Memory B cell (primary cell): Measurements from ENCODE around the gene RALBP1.

ENCODE experiments used
- ATAC-seq: fragments of 150-1000 bp; cut with Tn5 transposase; 2 replicates; pipeline ENCODE4 v1.10.0; 2021; ENCODE audit warnings: low read depth, mild to moderate bottlenecking, moderate library complexity
- DNase-seq, 2 donors: peaks; one replicate each; pipeline ENCODE4 v3.0.0; 2022; ENCODE audit warnings: low spot score in 2 of 2
- H3K27ac Mint-ChIP-seq: one replicate; pipeline ENCODE4 v1.8.0; 2022; ENCODE audit warnings: mild to moderate bottlenecking, moderate library complexity, mixed read lengths
- H3K27me3 Mint-ChIP-seq: one replicate; pipeline ENCODE4 v1.8.0; 2022; ENCODE audit warnings: mixed read lengths
- H3K36me3 Mint-ChIP-seq: one replicate; pipeline ENCODE4 v1.8.0; 2022; ENCODE audit warnings: mild to moderate bottlenecking, mixed read lengths
- H3K4me1 Mint-ChIP-seq: one replicate; pipeline ENCODE4 v1.8.0; 2022; ENCODE audit warnings: mixed read lengths
- H3K4me3 Mint-ChIP-seq: one replicate; pipeline ENCODE4 v1.8.0; 2022; ENCODE audit warnings: mild to moderate bottlenecking, moderate library complexity, mixed read lengths
- H3K9me3 Mint-ChIP-seq: one replicate; pipeline ENCODE4 v1.8.0; 2022; ENCODE audit warnings: mixed read lengths

Gene RALBP1

DNA sequence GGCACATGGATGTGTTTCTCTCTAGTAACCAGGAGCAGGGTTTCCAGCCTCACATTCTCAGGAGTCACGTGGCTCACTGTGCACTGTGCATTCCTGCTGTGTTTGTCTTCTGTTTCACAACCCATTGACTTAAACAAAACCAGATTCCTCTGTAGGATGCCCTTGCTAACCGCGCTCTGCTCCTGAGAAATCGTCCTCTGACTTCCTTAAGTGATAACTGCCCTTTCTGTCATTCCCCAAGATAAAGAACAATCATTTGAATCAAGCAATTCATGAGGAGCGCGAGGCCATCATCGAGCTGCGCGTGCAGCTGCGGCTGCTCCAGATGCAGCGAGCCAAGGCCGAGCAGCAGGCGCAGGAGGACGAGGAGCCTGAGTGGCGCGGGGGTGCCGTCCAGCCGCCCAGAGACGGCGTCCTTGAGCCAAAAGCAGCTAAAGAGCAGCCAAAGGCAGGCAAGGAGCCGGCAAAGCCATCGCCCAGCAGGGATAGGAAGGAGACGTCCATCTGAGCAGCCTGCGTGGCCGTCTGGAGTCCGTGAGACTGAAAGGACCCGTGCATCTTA is 60.2 kb downstream of the RALBP1 start:
- no peak for DNase-seq
- no peak for ATAC-seq
- H3K9me3 Mint-ChIP-seq: no peaks in the 10 kb centered on the region
- peaks cover 25% of the 10 kb centered on the region for H3K36me3 Mint-ChIP-seq
- no peaks in the 10 kb centered on the region for H3K27me3 Mint-ChIP-seq
- no peak overlapping the region for H3K4me3 Mint-ChIP-seq
- no peaks in the 10 kb centered on the region for H3K4me1 Mint-ChIP-seq
- no peak overlapping the region for H3K27ac Mint-ChIP-seq

GRCh38 chr18:9536354-9537152 is 61.2 kb downstream of the RALBP1 start:
- DNase-seq (no peak), ATAC-seq (no peak)
- H3K9me3 Mint-ChIP-seq: no peaks in the 10 kb centered on the region
- H3K4me1 Mint-ChIP-seq: no peaks in the 10 kb centered on the region
- H3K27me3 Mint-ChIP-seq: no peaks in the 10 kb centered on the region
- H3K4me3 Mint-ChIP-seq: no peak overlapping the region
- H3K27ac Mint-ChIP-seq: no peak overlapping the region
- H3K36me3 Mint-ChIP-seq: peaks cover 23% of the 10 kb centered on the region

- ATAC-seq: no peak
Measured at GRCh38 chr18:9537677-9538076, 62.4 kb downstream of the RALBP1 start.

DNA sequence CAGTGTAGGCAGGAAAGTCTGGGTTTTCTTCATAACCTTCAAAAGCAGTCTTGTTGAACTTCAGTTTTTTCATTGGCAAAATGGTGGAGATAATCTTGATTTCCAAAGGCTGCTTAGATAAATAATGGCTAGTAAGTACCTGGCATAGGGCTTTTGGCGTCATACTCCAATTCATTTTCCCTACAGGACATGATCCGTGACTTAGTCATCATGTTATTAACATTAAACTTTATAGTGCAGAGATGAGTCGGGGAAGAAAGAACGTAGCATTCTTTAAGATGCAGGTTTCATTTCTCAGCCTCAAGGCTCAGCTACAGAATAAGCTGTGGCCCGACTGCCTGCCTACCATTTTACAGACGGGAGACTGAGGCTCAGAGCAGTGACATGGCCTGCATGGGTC is 64.0 kb downstream of the RALBP1 start:
- ATAC-seq (no peak), DNase-seq (no peak)
- no peaks in the 10 kb centered on the region for H3K27me3 Mint-ChIP-seq
- peaks cover 14% of the 10 kb centered on the region for H3K36me3 Mint-ChIP-seq
- H3K4me1 Mint-ChIP-seq: peaks cover 3% of the 10 kb centered on the region
- H3K9me3 Mint-ChIP-seq: no peaks in the 10 kb centered on the region
- no peak overlapping the region for H3K4me3 Mint-ChIP-seq
- H3K27ac Mint-ChIP-seq: no peak overlapping the region

More at GRCh38 chr18:9537677-9538076, 62.4 kb downstream of the RALBP1 start:
- Mint-ChIP-seq H3K4me3 (no peak overlapping the region), H3K27ac (no peak overlapping the region), H3K36me3 (peaks cover 21% of the 10 kb centered on the region), H3K4me1 (no peaks in the 10 kb centered on the region), H3K9me3 (no peaks in the 10 kb centered on the region), H3K27me3 (no peaks in the 10 kb centered on the region)
- no peak for DNase-seq

- Mint-ChIP-seq H3K27me3 (no peaks in the 10 kb centered on the region), H3K27ac (no peak overlapping the region), H3K4me3 (no peak overlapping the region), H3K36me3 (peaks cover 14% of the 10 kb centered on the region), H3K9me3 (no peaks in the 10 kb centered on the region), H3K4me1 (peaks cover 3% of the 10 kb centered on the region)
- DNase-seq (no peak), ATAC-seq (no peak)
Measured at GRCh38 chr18:9539938-9540337, 64.6 kb downstream of the RALBP1 start.

- Mint-ChIP-seq H3K27me3 (no peaks in the 10 kb centered on the region), H3K27ac (peak overlapping the region; percentile 66), H3K9me3 (no peaks in the 10 kb centered on the region), H3K4me1 (peaks cover 3% of the 10 kb centered on the region), H3K4me3 (no peak overlapping the region), H3K36me3 (peaks cover 16% of the 10 kb centered on the region)
- DNase-seq (no peak), ATAC-seq (no peak)
Measured at GRCh38 chr18:9542924-9543323, 67.6 kb downstream of the RALBP1 start.

DNA sequence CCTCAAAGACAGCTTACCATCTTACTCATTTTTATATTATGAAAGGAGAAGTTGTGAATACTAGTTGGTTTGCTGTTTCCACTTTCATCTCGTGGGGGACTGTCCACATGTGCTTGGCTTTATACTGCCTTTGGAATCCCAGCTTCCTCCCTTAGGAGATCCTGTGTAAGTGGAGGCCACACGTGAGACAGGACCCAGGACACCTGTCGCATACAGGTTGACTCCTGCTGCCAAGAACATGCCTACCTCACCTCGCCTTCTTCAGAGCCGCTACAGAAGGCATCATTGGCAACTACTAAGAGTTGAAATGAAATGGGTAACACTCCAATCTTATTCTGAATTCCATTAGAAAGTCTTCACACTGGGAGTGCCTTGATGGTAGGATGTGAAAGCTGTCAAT is 69.7 kb downstream of the RALBP1 start:
- peaks cover 26% of the 10 kb centered on the region for H3K36me3 Mint-ChIP-seq

DNA sequence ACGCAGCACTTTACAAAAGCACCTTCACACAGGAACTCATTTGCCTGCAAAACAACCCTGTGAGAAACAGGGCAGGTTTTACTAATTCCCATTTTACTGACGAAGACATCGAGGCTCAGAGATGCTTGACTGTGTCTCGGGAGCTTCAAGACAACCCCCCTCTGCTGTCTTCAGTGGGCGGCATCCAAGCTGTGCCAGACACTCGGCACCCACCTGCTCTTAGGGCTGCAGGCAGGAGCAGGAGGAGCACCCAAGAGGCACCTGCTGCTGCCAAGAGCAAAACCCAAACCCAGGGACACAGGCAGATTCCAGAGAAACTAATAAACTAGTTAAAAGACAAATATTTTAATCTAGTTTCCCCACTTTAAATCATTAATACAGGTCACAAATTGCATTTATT is 71.2 kb downstream of the RALBP1 start:
- Mint-ChIP-seq H3K27me3 (no peaks in the 10 kb centered on the region), H3K4me3 (no peak overlapping the region), H3K36me3 (peaks cover 26% of the 10 kb centered on the region), H3K4me1 (peaks cover 3% of the 10 kb centered on the region), H3K27ac (peak overlapping the region; percentile 22), H3K9me3 (no peaks in the 10 kb centered on the region)
- DNase-seq (no peak), ATAC-seq (no peak)

More for the DNA sequence above, 69.7 kb downstream of the RALBP1 start:
- Mint-ChIP-seq H3K27me3 (no peaks in the 10 kb centered on the region), H3K27ac (no peak overlapping the region), H3K9me3 (no peaks in the 10 kb centered on the region), H3K4me3 (no peak overlapping the region), H3K4me1 (peaks cover 3% of the 10 kb centered on the region)
- no peak for DNase-seq
- ATAC-seq: no peak

DNA sequence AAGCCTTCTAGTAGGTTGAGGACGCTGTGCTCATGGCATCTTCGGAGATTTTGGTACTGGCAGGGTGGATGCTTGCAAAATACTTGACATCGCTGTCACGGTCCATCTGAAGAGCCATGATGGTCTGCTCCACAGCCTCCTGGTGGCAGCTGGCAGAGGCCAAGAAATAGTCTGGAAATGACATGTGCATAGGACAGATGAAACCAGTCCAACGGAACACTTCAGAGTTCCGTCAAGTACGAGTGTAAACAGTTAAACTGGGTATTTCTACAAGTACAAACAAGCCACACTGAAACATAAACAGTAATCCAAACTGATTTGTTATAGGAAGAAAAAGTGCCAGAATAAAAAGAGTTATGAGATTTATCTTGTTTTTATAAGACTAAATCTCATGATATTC is 72.5 kb downstream of the RALBP1 start:
- no peaks in the 10 kb centered on the region for H3K9me3 Mint-ChIP-seq
- H3K4me1 Mint-ChIP-seq: peaks cover 3% of the 10 kb centered on the region
- DNase-seq (no peak), ATAC-seq (no peak)
- H3K27me3 Mint-ChIP-seq: no peaks in the 10 kb centered on the region
- peaks cover 34% of the 10 kb centered on the region for H3K36me3 Mint-ChIP-seq
- no peak overlapping the region for H3K4me3 Mint-ChIP-seq
- no peak overlapping the region for H3K27ac Mint-ChIP-seq

DNA sequence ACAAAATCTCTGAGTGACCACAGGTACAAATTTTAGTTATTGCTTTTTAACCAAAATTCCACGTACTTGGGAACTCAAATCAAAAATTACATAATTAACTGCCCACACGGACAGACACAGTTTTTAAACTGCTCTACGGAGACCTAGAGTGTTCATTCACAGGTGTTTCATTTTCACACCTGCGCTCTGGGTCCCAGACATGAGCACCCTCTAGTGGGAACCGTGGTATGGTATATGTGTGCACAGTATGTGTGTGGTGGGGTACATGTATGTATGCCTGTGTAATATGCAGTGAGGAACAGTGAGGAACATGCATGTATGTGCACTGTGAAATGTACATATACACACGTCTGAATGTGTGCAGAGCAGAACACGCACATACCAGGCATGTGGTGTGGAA is 74.1 kb downstream of the RALBP1 start:
- Mint-ChIP-seq H3K4me1 (no peaks in the 10 kb centered on the region), H3K9me3 (no peaks in the 10 kb centered on the region), H3K27me3 (no peaks in the 10 kb centered on the region), H3K4me3 (no peak overlapping the region), H3K36me3 (peaks cover 42% of the 10 kb centered on the region), H3K27ac (peak overlapping the region; percentile 66)
- DNase-seq (no peak), ATAC-seq (no peak)

GRCh38 chr18:9550429-9550828 is 75.1 kb downstream of the RALBP1 start:
- Mint-ChIP-seq H3K27ac (no peak overlapping the region), H3K4me1 (no peaks in the 10 kb centered on the region), H3K27me3 (no peaks in the 10 kb centered on the region), H3K36me3 (peaks cover 48% of the 10 kb centered on the region), H3K9me3 (no peaks in the 10 kb centered on the region), H3K4me3 (no peak overlapping the region)
- ATAC-seq (no peak), DNase-seq (no peak)

- DNase-seq: no peak
Measured at GRCh38 chr18:9552191-9552590, 76.9 kb downstream of the RALBP1 start.

DNA sequence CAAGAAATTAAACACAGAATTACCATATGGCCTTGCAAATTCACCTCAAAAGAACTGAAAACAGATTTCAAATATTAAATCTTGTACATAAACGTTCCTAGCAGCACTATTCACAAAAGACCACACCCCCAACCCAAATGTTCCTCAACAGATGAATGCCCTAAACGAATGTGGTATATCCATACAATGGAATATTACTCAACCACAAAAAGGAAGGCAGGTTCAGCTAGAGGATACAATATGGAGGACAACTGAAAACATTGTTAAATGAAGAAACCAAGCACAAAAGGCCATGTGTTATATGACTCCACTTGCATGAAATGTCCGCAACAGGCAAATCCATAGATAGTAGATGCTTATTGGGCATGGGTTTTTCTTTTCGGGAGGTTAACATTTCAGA is 77.3 kb downstream of the RALBP1 start:
- no peaks in the 10 kb centered on the region for H3K4me1 Mint-ChIP-seq
- no peak overlapping the region for H3K27ac Mint-ChIP-seq
- no peaks in the 10 kb centered on the region for H3K9me3 Mint-ChIP-seq
- peaks cover 44% of the 10 kb centered on the region for H3K36me3 Mint-ChIP-seq
- H3K27me3 Mint-ChIP-seq: no peaks in the 10 kb centered on the region
- ATAC-seq (no peak), DNase-seq (no peak)
- no peak overlapping the region for H3K4me3 Mint-ChIP-seq

More at GRCh38 chr18:9552191-9552590, 76.9 kb downstream of the RALBP1 start:
- Mint-ChIP-seq H3K27me3 (no peaks in the 10 kb centered on the region), H3K27ac (no peak overlapping the region), H3K9me3 (no peaks in the 10 kb centered on the region), H3K4me3 (no peak overlapping the region), H3K36me3 (peaks cover 45% of the 10 kb centered on the region), H3K4me1 (no peaks in the 10 kb centered on the region)
- ATAC-seq: no peak

DNA sequence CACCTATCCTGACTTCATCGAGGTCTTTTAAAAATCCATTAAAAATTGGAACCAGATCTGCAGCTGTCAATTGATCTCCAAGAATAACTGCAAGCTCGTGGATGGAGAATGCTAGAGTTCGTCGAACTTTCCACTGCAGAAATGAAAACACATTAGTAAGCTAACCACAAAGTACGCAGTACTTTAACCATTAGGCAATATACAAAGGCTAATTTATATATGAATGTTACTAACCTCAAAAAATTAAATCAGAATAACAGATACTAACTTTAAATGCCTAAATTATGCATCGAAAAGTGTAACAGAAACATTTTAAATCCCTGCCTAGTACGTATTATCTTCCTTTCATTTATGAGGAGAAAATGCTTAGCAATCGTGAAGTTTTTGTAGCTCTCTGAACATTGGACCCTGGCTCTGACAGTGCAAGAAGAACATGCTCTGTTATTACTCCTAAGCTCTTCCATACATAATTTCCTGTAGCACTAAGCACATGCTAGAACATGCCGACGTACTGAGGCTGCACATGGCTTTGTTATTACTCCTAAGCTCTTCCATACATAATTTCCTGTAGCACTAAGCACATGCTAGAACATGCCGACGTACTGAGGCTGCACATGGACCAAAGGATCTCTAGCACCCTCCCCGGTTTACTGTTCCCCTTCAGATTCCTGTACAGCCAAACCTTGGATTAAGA is 82.1 kb downstream of the RALBP1 start:
- ATAC-seq (no peak), DNase-seq (no peak)
- no peak overlapping the region for H3K27ac Mint-ChIP-seq
- peaks cover 42% of the 10 kb centered on the region for H3K36me3 Mint-ChIP-seq
- H3K9me3 Mint-ChIP-seq: no peaks in the 10 kb centered on the region
- peaks cover 2% of the 10 kb centered on the region for H3K4me1 Mint-ChIP-seq
- no peak overlapping the region for H3K4me3 Mint-ChIP-seq
- no peaks in the 10 kb centered on the region for H3K27me3 Mint-ChIP-seq
